GM12873 (cell line): ENCODE results near the gene MYG1.

ENCODE experiments used
- TF ChIP-seq, protein P1 (sequence below): IDR thresholded peaks from 2 replicates; pipeline ENCODE4 v1.5.1; 2012; ENCODE audit warnings: low read depth, mild to moderate bottlenecking, moderate library complexity, low read length, control low read depth; ENCODE audit not compliant: insufficient read depth; ENCODE audit errors: missing control alignments

The MYG1 gene

DNA sequence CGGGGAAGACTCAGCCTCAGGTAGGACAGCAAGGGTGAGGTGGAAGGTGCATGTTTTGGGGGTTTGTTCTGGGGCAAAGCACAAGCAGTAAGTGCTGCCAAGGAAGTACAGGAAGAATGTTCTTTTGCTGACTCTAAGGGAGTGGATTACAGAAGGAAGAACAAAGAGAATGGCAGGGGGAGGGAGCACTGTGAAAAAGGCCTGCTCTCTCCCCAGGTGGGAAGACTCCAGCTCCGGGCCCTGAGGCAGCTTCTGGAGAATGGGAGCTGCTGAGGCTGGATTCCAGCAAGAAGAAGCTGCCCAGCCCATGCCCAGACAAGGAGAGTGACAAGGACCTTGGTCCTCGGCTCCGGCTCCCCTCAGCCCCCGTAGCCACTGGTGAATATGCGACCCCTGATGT, 11.2 kb upstream of the MYG1 start:
- TF ChIP-seq, protein P1, sequence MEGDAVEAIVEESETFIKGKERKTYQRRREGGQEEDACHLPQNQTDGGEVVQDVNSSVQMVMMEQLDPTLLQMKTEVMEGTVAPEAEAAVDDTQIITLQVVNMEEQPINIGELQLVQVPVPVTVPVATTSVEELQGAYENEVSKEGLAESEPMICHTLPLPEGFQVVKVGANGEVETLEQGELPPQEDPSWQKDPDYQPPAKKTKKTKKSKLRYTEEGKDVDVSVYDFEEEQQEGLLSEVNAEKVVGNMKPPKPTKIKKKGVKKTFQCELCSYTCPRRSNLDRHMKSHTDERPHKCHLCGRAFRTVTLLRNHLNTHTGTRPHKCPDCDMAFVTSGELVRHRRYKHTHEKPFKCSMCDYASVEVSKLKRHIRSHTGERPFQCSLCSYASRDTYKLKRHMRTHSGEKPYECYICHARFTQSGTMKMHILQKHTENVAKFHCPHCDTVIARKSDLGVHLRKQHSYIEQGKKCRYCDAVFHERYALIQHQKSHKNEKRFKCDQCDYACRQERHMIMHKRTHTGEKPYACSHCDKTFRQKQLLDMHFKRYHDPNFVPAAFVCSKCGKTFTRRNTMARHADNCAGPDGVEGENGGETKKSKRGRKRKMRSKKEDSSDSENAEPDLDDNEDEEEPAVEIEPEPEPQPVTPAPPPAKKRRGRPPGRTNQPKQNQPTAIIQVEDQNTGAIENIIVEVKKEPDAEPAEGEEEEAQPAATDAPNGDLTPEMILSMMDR, result no peak

DNA sequence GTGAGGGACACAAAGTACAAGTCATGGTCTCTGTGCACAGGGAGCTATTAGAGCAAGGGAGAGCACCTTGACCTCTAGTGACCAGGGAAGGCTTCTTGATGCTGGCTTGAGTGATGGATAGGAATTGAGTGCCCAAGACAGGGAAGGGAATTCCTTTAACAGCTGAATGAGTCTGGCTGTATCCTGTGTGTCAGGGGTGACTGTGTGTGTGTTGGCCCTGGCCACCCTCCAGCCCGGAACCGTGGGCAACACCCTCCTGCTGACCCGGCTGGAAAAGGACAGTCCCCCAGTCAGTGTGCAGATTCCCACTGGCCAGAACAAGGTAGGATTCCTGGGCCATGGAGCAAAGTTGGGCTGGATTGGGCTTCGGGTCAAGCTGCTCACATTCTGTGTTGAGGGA, 9.6 kb upstream of the MYG1 start:
- TF ChIP-seq, protein P1, result no peak

DNA sequence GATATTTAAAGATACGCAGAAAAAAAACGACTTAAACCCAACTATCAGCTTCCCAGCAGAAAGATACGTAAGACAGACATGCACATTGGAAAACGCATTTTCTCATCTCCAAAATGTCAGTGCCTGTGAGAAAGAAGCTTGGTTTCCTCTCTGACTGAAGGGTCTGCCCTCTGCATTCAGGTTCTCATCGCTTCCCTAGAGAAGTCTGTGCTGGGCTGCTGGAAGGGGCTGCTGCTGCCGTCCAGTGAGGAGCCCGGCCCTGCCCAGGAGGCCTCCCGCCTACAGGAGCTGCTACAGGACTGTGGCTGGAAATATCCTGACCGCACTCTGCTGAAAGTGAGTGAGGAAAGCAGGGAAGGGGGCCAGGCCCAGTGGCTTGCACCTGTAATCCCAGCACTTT, 8.8 kb upstream of the MYG1 start:
- TF ChIP-seq, protein P1, result no peak

DNA sequence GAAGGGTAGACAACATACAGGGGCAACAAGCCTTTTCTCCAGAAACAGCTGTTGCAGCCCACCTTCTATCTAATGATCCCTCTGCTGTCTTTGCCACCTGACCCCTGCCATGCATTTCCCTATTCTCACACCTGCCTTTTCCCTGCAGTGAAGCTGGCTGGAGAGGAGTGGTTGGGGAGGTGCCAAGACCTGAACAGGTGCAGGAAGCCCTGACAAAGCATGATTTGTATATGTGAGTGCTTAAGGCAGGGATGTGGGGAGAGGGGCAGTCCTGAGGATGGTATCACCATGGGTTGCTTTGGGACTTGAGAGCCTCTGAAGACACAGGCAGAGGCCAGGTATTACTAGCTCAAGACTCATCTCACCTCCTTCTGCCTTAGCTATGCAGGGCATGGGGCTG, 7.1 kb upstream of the MYG1 start:
- TF ChIP-seq, protein P1, result no peak

DNA sequence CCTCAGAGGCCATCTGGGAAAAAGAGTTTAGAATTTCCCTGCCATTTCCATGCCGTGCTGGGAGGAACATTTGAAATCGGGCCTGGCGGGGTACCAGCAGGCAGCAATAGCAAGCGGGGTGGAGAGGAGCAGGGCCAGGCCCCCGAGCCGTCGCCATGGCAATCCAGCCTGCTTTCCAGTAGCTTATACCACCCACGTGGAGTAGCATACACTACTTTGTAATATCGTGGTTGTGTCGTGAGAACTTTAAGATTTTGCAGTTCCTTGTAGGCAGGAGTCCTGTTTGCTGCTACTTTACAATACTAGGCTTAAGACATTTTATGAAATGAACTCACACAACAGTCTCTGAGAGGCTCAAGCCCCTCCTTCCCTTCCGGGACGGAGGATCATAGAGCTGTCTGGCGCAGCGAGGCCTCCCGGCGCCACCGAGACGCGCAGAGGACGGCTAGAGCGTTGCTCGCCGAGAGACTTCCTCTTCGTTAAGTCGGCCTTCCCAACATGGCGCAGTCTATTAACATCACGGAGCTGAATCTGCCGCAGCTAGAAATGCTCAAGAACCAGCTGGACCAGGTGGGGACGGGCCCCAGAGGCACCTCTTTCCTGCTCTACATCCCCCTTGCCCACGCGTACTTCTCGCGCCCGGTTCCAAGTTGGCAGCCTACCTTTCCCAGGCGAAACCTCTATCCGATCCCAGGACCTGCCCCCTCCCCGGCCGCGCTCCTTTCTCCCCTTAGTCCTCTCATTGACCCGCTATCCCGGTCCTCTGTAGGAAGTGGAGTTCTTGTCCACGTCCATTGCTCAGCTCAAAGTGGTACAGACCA, 4.2 kb upstream of the MYG1 start, which contains the start of gene PFDN5:
PFDN5 (plus strand) TSS at position 473 of the 821 bp plus-strand sequence; CDS start at position 499, 26 bp downstream.
- TF ChIP-seq, protein P1, result no peak

DNA sequence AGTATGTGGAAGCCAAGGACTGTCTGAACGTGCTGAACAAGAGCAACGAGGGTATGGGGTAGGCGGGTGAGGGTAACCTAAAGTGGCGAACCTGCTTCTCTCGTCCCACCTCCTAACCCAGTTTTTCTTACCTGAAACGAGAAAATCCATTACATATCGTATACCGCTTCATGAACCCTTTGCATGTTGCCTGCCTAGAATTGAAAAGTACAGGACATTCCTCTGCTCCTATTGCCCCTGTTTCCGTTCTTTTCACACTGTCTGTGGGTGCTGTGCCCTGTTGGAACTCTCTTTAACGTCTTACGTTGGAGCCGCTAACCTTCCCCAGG, 3.6 kb upstream of the MYG1 start:
- TF ChIP-seq, protein P1, result no peak

DNA sequence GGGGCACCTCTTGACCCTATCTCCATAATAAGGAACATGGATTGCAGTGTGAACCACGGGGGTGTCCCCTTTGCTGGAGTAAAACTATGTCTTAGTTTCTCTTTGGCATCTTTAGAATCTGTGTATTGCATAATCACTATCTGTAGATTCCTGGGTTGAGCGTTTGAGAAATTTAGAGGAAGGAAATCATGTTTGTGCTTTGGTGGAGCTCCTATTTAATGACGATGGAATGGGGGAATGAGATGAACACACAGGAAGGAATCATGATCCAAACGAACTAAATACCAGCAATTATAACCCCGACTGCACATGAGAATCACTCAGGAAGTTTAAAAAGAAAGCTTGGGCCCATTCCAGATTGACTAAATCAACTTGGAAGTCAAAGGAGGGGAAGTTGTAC, 1.3 kb upstream of the MYG1 start:
- TF ChIP-seq, protein P1, result no peak

DNA sequence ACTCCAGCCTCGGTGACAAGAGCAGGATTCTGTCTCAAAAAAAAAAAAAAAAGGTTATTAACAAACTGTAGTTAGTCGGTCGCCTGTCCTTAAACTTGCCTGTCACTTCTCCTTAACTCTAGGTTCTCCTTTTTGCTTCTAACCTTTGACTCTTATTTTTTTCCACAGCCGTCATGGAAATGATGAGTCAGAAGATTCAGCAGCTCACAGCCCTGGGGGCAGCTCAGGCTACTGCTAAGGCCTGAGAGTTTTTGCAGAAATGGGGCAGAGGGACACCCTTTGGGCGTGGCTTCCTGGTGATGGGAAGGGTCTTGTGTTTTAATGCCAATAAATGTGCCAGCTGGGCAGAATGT, 418 bp upstream of the MYG1 start:
- TF ChIP-seq, protein P1, result no peak
